Astrocyte (in vitro differentiated cells and primary cell): ENCODE data around the gene ERRFI1. TPM values are rescaled to one million over a fixed set of nuclear protein-coding genes. Genes with fewer than 3 reads are reported as not detected.

Experiments used
- DNase-seq: peaks from one replicate; pipeline ENCODE4 v3.0.0-alpha.2; 2010; ENCODE audit warnings: low read depth
- FAIRE-seq: peaks from 2 replicates; lab custom pipeline; 2011; peaks lifted over from hg19 to GRCh38; lab: Jason Lieb, UNC
- H2AFZ ChIP-seq: 2 replicates; pipeline ENCODE4 v1.6.0; 2012; ENCODE audit warnings: low read depth, low read length, inconsistent platforms
- H3K27ac ChIP-seq: 2 replicates; pipeline ENCODE4 v1.5.1; 2011; ENCODE audit warnings: low read depth, low read length, inconsistent platforms
- H3K27me3 ChIP-seq: 2 replicates; pipeline ENCODE4 v1.6.0; 2011; ENCODE audit warnings: low read length, inconsistent platforms; ENCODE audit not compliant: insufficient read depth
- H3K36me3 ChIP-seq: 2 replicates; pipeline ENCODE4 v1.5.1; 2011; ENCODE audit warnings: low read length, inconsistent platforms; ENCODE audit not compliant: insufficient read depth
- H3K4me1 ChIP-seq: 2 replicates; pipeline ENCODE4 v1.5.1; 2011; ENCODE audit warnings: low read length, inconsistent platforms; ENCODE audit not compliant: insufficient read depth
- H3K4me2 ChIP-seq: 2 replicates; pipeline ENCODE4 v1.6.0; 2012; ENCODE audit warnings: low read length, inconsistent platforms
- H3K4me3 ChIP-seq: 2 replicates; pipeline ENCODE4 v1.5.1; 2011; ENCODE audit warnings: low read depth, mild to moderate bottlenecking, low read length, inconsistent platforms; ENCODE audit not compliant: insufficient read depth
- H3K79me2 ChIP-seq: 2 replicates; pipeline ENCODE4 v1.6.0; 2012; ENCODE audit warnings: mild to moderate bottlenecking, low read length, inconsistent platforms; ENCODE audit not compliant: insufficient read depth
- H3K9ac ChIP-seq: 2 replicates; pipeline ENCODE4 v1.6.0; 2012; ENCODE audit warnings: mild to moderate bottlenecking, low read length, inconsistent platforms
- H3K9me3 ChIP-seq: 2 replicates; pipeline ENCODE4 v1.5.1; 2012; ENCODE audit warnings: low read depth, mild to moderate bottlenecking, low read length, inconsistent platforms; ENCODE audit not compliant: insufficient read depth
- H4K20me1 ChIP-seq: 2 replicates; pipeline ENCODE4 v1.6.0; 2012; ENCODE audit warnings: low read length, inconsistent platforms; ENCODE audit not compliant: insufficient read depth
- H3K27ac Mint-ChIP-seq: one replicate; pipeline ENCODE4 v1.8.0; 2021; ENCODE audit warnings: mild to moderate bottlenecking, mixed read lengths; ENCODE audit not compliant: unreplicated experiment
- H3K27me3 Mint-ChIP-seq: one replicate; pipeline ENCODE4 v1.8.0; 2021; ENCODE audit warnings: low read depth, mixed read lengths; ENCODE audit not compliant: unreplicated experiment
- H3K36me3 Mint-ChIP-seq: one replicate; pipeline ENCODE4 v1.8.0; 2021; ENCODE audit warnings: low read depth, mixed read lengths; ENCODE audit not compliant: unreplicated experiment
- H3K4me1 Mint-ChIP-seq: one replicate; pipeline ENCODE4 v1.8.0; 2021; ENCODE audit warnings: low read depth, mixed read lengths; ENCODE audit not compliant: unreplicated experiment
- H3K4me3 Mint-ChIP-seq: one replicate; pipeline ENCODE4 v1.8.0; 2021; ENCODE audit warnings: mild to moderate bottlenecking, moderate library complexity, mixed read lengths; ENCODE audit not compliant: unreplicated experiment
- H3K9me3 Mint-ChIP-seq: one replicate; pipeline ENCODE4 v1.8.0; 2021; ENCODE audit warnings: mild to moderate bottlenecking, mixed read lengths; ENCODE audit not compliant: unreplicated experiment
- EZH2 ChIP-seq: IDR thresholded peaks from 2 replicates; pipeline ENCODE4 v1.6.1; 2012; ENCODE audit warnings: mild to moderate bottlenecking, low read length, inconsistent platforms; ENCODE audit not compliant: insufficient read depth
- total RNA-seq: library from RNA; stranded (reverse); gene quantifications from 2 replicates; pipeline ENCODE4 v1.2.1, GENCODE V29; 2021
- TF ChIP-seq, protein P1 (sequence below): IDR thresholded peaks from 2 replicates; pipeline ENCODE4 v1.5.1; 2011; ENCODE audit warnings: low read depth, mild to moderate bottlenecking, inconsistent platforms, low read length, moderate library complexity; ENCODE audit not compliant: insufficient read depth

ERRFI1 gene
- total RNA-seq, 1 donor from 2014 or later: 81.5 TPM

GRCh38 chr1:8065369-8065768, 39.3 kb upstream of the ERRFI1 start:
- Mint-ChIP-seq H3K4me1 (peaks cover 9% of the 10 kb centered on the region), H3K4me3 (no peak overlapping the region), H3K27me3 (no peaks in the 10 kb centered on the region), H3K36me3 (peaks cover 4% of the 10 kb centered on the region), H3K9me3 (no peaks in the 10 kb centered on the region), H3K27ac (no peak overlapping the region)
- H4K20me1 ChIP-seq: no peaks in the 10 kb centered on the region
- H3K4me2 ChIP-seq: no peak overlapping the region
- H3K9me3 ChIP-seq: no peaks in the 10 kb centered on the region
- H3K27me3 ChIP-seq: no peaks in the 10 kb centered on the region
- FAIRE-seq: no peak
- H2AFZ ChIP-seq: no peak overlapping the region
- no peak overlapping the region for H3K4me3 ChIP-seq
- H3K27ac ChIP-seq: no peak overlapping the region
- no peak overlapping the region for H3K9ac ChIP-seq
- no peak for DNase-seq
- TF ChIP-seq, protein P1, sequence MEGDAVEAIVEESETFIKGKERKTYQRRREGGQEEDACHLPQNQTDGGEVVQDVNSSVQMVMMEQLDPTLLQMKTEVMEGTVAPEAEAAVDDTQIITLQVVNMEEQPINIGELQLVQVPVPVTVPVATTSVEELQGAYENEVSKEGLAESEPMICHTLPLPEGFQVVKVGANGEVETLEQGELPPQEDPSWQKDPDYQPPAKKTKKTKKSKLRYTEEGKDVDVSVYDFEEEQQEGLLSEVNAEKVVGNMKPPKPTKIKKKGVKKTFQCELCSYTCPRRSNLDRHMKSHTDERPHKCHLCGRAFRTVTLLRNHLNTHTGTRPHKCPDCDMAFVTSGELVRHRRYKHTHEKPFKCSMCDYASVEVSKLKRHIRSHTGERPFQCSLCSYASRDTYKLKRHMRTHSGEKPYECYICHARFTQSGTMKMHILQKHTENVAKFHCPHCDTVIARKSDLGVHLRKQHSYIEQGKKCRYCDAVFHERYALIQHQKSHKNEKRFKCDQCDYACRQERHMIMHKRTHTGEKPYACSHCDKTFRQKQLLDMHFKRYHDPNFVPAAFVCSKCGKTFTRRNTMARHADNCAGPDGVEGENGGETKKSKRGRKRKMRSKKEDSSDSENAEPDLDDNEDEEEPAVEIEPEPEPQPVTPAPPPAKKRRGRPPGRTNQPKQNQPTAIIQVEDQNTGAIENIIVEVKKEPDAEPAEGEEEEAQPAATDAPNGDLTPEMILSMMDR: no peak
- TF ChIP-seq EZH2: no peak
- H3K79me2 ChIP-seq: no peaks in the 10 kb centered on the region
- H3K36me3 ChIP-seq: no peaks in the 10 kb centered on the region
- H3K4me1 ChIP-seq: peaks cover 12% of the 10 kb centered on the region

GRCh38 chr1:8063298-8064036, 37.4 kb upstream of the ERRFI1 start:
- Histone ChIP-seq H3K4me3 (no peak overlapping the region), H3K4me1 (peaks cover 25% of the 10 kb centered on the region), H3K79me2 (no peaks in the 10 kb centered on the region), H3K9ac (no peak overlapping the region), H4K20me1 (no peaks in the 10 kb centered on the region), H2AFZ (no peak overlapping the region), H3K36me3 (no peaks in the 10 kb centered on the region), H3K27ac (no peak overlapping the region), H3K9me3 (no peaks in the 10 kb centered on the region), H3K27me3 (no peaks in the 10 kb centered on the region), H3K4me2 (no peak overlapping the region)
- no peak for DNase-seq
- H3K9me3 Mint-ChIP-seq: no peaks in the 10 kb centered on the region
- H3K4me1 Mint-ChIP-seq: peaks cover 17% of the 10 kb centered on the region
- H3K36me3 Mint-ChIP-seq: peaks cover 4% of the 10 kb centered on the region
- no peak overlapping the region for H3K27ac Mint-ChIP-seq
- no peak overlapping the region for H3K4me3 Mint-ChIP-seq
- no peak for FAIRE-seq
- no peak for TF ChIP-seq EZH2
- TF ChIP-seq, protein P1: no peak
- H3K27me3 Mint-ChIP-seq: no peaks in the 10 kb centered on the region

DNA sequence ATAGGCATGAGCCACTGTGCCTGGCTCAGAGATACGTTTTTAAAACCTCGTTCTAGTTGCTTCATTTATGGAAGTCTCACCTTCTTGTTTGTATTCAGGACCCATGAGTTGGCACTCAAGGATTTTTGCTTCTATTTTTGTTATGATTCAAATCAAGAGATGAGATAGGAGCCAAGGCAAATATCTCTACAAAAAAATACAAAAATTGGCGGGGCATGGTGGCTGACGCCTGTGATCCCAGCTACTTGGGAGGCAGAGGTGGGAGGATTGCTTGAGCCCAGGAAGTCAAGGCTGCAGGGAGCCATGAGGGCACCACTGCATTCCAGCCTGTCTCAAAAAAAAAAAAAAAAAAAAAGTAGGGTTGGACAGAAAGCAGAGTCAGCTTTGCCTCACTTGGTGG, 36.8 kb upstream of the ERRFI1 start:
- Histone ChIP-seq H3K36me3 (no peaks in the 10 kb centered on the region), H3K27me3 (no peaks in the 10 kb centered on the region), H2AFZ (no peak overlapping the region), H3K4me1 (peaks cover 25% of the 10 kb centered on the region), H3K79me2 (no peaks in the 10 kb centered on the region), H3K9ac (no peak overlapping the region), H3K4me2 (no peak overlapping the region), H3K9me3 (no peaks in the 10 kb centered on the region), H4K20me1 (no peaks in the 10 kb centered on the region), H3K4me3 (no peak overlapping the region), H3K27ac (peak overlapping the region; percentile 93)
- Mint-ChIP-seq H3K9me3 (peaks cover 2% of the 10 kb centered on the region), H3K27ac (no peak overlapping the region), H3K36me3 (peaks cover 4% of the 10 kb centered on the region), H3K27me3 (no peaks in the 10 kb centered on the region), H3K4me3 (no peak overlapping the region), H3K4me1 (peaks cover 17% of the 10 kb centered on the region)
- no peak for TF ChIP-seq EZH2
- TF ChIP-seq, protein P1: no peak
- FAIRE-seq (no peak), DNase-seq (no peak)
